ENCODE measurements around the gene FASTKD1. TPM values are rescaled to one million over a fixed set of nuclear protein-coding genes. Genes with fewer than 3 reads are reported as not detected.
"Not testable (repeated sequence)": the region's sequence is repeated elsewhere in the genome, so short reads cannot be mapped to it uniquely, and the experiment has no call there.

The FASTKD1 gene
- polyA plus RNA-seq, 10 donors = 15.4 to 31.6 (median 23.6) TPM

- no peak for DNase-seq
Observed at GRCh38 chr2:169572189-169572588, 1.5 kb downstream of the FASTKD1 start.

- no peak for DNase-seq
Observed at GRCh38 chr2:169571571-169571970, 2.1 kb downstream of the FASTKD1 start.

DNA sequence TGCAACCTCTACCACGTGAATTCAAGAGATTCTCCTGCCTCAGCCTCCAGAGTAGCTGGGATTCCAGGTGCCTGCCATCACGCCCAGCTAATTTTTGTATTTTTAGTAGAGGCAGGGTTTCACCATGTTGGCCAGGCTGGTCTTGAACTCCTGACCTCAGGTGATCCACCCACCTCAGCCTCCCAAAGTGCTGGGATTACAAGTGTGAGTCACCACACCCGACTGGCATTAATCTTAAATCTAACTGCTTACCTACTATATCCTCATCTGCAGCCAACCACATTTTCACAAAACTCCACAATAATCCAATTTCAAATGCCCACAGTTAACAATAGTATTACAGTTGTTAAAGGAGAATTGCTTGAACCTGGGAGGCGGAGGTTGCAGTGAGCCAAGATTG is 2.9 kb downstream of the FASTKD1 start:
- DNase-seq = not testable (repeated sequence)

DNA sequence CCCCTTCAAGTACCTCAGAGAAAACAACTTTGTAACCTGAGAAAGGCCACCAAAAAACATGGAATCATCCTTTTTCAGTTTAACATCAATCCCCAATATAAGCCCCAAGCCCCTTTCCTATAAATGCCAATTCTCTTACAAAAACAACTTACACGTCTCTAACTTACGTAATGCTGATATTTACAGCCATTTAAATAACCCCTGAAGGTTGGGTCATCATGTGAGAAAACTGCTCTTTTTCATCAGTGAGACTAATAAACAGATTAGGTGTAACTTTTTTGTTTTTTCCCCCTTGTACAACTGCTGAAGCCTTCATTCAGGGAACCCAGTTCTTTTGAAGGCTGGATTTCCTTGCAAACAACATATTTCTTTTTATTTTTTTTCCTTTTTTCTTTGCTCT is 3.7 kb downstream of the FASTKD1 start:
- DNase-seq = no peak

DNA sequence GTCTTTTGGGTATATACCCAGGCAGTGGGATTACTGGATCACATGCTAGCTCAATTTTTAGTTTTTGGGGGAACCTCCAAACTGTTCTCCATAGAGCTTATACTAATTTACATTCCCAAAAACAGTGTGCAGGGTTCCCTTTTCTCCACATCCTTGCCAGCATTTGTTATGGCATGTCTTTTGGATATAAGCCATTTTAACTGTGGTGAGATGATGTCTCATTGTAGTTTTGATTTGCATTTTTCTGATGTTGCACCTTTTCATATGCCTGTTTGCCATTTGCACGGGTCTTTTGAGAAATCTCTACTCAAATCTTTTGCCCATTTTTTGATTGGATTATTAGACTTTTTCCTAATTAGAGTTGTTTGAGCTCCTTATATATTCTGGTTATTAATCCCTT is 8.0 kb downstream of the FASTKD1 start:
- DNase-seq = no peak

- DNase-seq = peak in 1 of 3 donors; percentile 23
Observed at GRCh38 chr2:169562519-169562918, 11.1 kb downstream of the FASTKD1 start.

DNA sequence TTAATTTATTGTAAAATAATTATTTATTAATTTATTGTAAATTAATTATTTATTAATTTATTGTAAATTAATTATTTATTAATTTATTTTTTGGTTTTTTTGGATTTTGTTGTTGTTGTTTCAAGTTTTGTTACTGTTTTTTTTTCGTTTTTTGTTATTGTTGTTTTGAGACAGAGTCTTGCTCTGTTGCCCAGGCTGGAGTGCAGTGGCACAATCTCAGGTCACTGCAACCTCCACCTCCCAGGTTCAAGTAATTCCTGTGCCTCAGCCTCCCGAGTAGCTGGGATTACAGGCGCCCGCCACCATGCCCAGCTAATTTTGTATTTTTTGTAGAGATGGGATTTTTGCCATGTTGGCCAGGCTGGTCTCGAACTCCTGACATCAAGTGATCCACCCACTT is 11.6 kb downstream of the FASTKD1 start:
- DNase-seq = not testable (repeated sequence)

GRCh38 chr2:169561364-169561763 is 12.3 kb downstream of the FASTKD1 start:
- DNase-seq = peak in 1 of 3 donors; percentile 31

DNA sequence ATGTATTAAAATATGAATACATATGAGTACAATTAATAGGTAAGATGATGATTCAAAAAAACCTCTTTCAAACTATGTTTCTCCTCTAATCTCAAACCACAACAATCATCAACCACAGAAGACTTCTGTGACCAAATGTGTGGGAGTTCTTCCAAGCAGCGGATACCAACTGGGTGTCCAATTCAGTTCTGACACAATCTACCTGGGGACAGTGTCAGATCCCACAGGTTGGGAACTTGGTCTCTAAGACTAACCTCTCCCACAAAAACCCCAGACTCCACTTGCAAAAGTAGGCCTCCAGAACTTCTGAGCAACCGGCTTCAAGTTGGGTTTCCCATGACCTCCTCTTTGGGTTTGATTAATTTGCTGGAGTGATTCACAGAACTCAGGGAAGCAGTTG is 26.9 kb downstream of the FASTKD1 start:
- DNase-seq = no peak

DNA sequence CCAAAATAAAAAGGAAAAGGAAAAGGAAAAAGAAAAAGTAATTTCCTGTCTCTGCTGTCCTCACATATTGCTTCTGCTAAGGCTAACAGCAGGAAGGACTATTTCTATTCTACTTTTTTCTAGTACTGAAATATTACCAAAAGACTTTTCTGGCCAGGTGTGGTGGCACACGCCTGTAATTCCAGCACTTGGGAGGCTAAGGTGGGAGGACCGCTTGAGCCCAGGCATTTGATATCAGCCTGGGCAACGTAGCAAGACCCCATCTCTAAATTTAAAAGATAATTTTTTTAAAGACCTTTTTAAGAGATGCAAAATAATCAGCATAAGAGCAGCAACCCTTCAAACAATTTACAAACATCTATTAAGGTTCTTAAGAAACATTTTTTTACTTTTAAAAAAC is 31.2 kb downstream of the FASTKD1 start:
- no peak for DNase-seq

DNA sequence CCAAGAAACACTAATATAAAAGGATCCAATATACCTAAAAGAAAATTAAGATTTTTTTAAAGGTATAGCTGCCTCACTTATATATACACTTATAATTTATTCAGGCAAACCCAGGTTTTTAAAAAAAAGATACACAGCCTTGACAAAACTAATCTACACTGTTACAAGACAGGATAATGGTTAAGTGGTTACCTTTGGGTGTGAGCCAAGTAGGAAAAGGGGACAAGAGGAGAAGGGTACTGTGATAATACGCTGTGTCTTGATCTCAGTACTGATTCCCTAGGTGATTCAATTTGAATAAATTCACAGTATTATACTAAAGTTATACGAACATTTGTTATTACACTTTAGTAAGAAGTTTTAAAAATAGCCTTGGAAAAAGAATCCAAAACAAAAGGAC is 33.5 kb downstream of the FASTKD1 start:
- no peak for DNase-seq

GRCh38 chr2:169539460-169539859 is 34.2 kb downstream of the FASTKD1 start:
- not testable (repeated sequence) for DNase-seq

- peak in 2 of 3 donors; percentile 55 to 66 for DNase-seq
Observed at GRCh38 chr2:169528271-169528701, 45.4 kb downstream of the FASTKD1 start.

- no peak for DNase-seq
Observed at GRCh38 chr2:169526451-169526850, 47.2 kb downstream of the FASTKD1 start.

DNA sequence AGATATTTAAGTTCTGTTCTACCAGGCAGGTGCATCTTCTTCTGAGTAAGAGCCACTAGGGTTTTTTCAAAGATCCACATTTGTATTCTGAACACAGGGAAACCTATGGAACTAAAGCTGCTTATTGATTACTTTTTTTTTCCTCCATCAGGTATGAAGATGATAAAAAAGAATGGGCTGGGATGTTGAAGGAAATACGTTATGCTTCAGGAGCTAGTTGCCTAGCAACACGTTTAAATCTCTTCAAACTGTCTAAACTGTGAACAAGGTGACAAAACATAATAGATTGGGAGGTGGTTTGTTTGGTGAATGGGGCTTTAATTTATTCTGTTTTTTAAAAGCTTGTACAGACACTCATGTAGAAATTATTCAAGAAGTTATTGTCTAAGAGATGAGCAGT is 48.2 kb downstream of the FASTKD1 start:
- DNase-seq = no peak

DNA sequence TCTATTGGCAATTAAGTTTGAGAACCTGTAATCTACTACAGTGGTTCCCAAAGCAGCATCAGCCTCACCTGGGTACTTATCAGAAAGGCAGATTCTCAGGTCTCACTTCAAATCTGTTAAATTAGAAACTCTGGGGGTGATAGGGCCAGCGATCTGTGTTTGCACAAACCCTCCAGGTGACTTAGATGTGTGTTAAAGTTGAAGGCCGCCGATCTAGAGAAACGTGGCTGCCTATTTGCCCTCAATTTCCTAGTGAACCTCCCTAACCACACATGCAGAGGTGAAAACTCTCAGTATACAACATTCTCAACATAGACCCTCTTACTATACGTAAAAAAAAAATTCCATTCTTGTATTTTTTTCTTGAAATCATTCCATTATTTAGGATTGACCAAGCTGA is 50.0 kb downstream of the FASTKD1 start:
- no peak for DNase-seq

GRCh38 chr2:169520896-169521295 is 52.8 kb downstream of the FASTKD1 start:
- no peak for DNase-seq

- DNase-seq = not testable (repeated sequence)
Observed at GRCh38 chr2:169516488-169516995, 57.1 kb downstream of the FASTKD1 start.

DNA sequence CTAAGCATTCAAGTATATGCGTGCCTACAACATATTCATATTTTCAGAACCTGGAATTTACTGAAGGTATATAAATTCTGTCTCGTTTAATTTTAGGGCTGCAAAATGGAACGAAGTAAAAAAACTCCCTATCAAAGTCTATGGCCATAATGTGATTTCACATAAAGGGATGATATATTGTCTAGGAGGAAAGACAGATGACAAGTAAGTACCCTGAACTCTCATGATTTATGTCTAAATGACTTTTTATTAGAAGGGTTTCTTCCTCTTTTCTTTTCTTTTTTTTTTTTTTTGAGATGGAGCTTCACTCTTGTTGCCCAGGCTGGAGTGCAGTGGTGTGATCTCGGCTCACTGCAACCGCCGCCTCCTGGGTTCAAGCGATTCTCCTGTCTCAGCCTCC is 58.9 kb downstream of the FASTKD1 start:
- DNase-seq = not testable (repeated sequence)

- peak; percentile 59 to 72 (median 70) for DNase-seq
Observed at GRCh38 chr2:169513926-169514325, 59.7 kb downstream of the FASTKD1 start.

DNA sequence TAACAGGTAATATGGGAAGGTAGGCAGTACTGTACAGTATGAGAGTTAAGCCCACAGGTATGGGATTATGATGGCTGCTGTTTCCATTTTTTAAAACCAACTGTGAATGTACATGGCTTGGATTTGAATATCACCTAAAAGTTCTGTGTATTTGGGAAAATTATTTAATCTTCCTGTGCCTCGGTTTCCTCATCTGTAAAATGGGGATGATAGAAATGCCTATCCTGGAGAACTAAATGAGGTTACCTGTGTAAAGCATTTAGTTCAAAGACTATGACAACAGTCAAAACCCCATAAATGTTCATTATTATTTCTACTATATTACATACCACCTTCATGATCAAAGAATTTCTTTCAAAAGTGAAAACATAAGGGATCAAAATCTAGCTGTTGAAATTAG is 60.6 kb downstream of the FASTKD1 start:
- DNase-seq = no peak

DNA sequence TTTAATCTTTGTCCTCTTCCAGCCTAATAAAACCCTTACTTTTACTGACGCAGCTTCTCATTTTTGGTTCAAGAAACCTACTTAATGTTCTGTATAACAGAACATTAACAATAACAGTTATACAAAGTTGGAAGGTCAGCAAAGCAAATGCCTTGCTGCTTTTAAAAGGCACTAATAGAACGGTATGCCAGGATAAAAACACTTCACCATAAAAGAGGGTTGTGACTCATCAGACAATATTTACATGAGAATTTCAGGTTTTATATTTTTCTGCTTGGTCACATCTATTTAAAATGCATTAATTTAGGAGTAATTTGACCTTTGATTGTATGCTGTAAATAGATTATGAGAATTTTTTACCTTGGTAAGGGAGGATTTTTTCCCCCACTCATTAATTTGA is 61.1 kb downstream of the FASTKD1 start:
- DNase-seq = no peak

DNA sequence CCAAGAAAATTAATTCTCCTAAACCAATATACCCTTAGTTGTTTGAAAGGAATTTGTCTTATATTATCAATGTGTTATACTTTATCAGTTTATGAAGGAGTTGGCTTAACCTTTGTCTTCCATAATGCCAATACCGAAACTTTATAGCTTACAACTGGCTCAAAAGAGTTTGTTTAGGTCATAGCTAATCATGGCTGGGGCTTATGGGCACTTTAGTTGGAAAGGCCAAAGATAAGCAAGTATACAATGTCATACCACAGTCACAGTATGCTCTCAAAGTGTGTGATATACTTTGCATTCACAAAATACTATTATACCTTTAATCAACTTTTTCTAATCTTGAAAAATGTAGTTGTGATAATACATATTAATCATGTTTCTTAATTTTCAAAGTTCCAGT is 61.8 kb downstream of the FASTKD1 start:
- DNase-seq = no peak

DNA sequence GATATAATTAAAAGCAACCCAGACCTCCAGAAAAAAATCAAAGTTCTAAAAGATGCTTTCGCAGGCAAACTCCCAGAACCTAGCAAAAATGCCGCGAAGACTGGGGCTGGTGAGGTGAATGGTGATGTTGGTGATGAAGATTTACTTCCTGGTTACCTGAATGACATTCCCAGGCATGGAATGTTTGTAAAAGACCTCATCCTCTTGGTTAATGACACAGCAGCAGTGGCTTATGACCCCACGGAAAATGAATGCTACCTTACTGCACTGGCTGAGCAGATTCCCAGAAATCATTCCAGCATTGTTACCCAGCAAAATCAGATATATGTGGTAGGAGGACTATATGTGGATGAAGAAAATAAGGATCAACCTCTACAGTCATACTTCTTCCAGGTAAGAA is 63.2 kb downstream of the FASTKD1 start:
- DNase-seq = no peak

DNA sequence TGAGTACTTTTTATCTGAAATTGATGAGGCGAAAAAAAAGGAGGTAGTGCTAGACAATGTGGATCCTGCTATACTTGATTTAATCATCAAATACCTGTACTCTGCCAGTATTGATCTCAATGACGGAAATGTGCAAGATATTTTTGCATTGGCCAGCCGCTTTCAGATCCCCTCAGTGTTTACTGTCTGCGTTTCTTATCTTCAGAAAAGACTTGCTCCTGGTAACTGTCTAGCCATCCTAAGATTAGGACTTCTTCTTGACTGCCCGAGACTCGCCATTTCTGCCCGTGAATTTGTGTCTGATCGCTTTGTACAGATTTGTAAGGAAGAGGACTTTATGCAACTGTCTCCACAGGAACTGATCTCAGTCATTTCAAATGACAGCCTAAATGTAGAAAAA is 63.7 kb downstream of the FASTKD1 start:
- no peak for DNase-seq

All from muscle of back (tissue), 11 donors.